ENCODE data around the gene TRMT5.
A peak's percentile ranks its signal among the peaks of the same experiment; 100 is the strongest.

The TRMT5 gene

DNA sequence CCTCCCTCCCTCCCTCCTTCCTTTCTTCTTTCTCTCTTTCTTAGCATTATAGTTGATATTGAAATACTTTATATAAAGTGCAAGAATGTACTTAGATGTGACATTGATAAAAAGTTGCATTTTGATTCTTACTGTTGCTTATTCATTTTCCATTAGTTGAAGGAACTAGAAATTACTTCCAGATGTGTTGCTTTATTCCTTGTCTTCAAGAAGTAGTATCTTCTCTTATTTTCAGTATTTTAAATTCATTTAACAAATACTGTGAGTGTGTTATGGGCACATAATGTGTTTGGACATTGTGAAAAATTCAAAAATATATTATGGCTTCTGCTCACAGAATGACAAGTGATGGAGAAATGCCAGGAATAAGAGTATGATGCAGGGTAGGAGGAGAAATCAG is 45.6 kb downstream of the TRMT5 start:
- Histone ChIP-seq H3K18ac (ENCODE audit: low read length) (no peak overlapping the region), H3K27me3 (ENCODE audit: control insufficient read depth in 3 of 3, insufficient read depth in 3 of 3, low read depth in 1 of 3, low read length in 3 of 3) (no peaks in the 10 kb centered on the region), H3K27ac (replicated peaks; ENCODE audit: low read length) (no peak overlapping the region), H2AK5ac (ENCODE audit: low read depth, low read length) (no peak overlapping the region), H2BK12ac (ENCODE audit: low read length) (no peak overlapping the region), H2AFZ (ENCODE audit: low read length) (no peak overlapping the region), H4K91ac (ENCODE audit: low read depth, low read length, poor library complexity) (no peak overlapping the region), H3K9ac (ENCODE audit: low read depth, low read length, poor library complexity) (no peak overlapping the region), H2BK120ac (ENCODE audit: low read depth, low read length) (no peak overlapping the region), H3K4ac (ENCODE audit: low read length) (no peak overlapping the region), H3K4me2 (ENCODE audit: insufficient read depth, low read length, poor library complexity, severe bottlenecking) (no peak overlapping the region), H3K23ac (ENCODE audit: low read depth, low read length, poor library complexity) (no peak overlapping the region), H3K4me1 (ENCODE audit: control insufficient read depth in 2 of 2, insufficient read depth in 1 of 2, low read depth in 1 of 2, low read length in 2 of 2) (peaks cover 3 to 4% of the 10 kb centered on the region in 2 donors), H2BK5ac (ENCODE audit: low read length) (no peak overlapping the region), H3K79me1 (ENCODE audit: low read depth, low read length) (peaks cover 3% of the 10 kb centered on the region), H3K4me3 (ENCODE audit: low read length in 2 of 2) (no peak overlapping the region), H3K9me3 (replicated peaks in 1 of 2; ENCODE audit: control insufficient read depth in 2 of 2, insufficient read depth in 1 of 2, low read depth in 1 of 2, low read length in 2 of 2) (no peaks in the 10 kb centered on the region), H3K14ac (ENCODE audit: low read length) (no peak overlapping the region), H3K36me3 (replicated peaks in 1 of 2; ENCODE audit: control insufficient read depth in 2 of 2, insufficient read depth in 2 of 2, low read length in 2 of 2) (no peaks in the 10 kb centered on the region), H2BK15ac (ENCODE audit: low read length) (no peak overlapping the region), H4K8ac (ENCODE audit: low read depth, low read length) (no peak overlapping the region)
- DNase-seq (ENCODE audit: low spot score), result no peak

- Histone ChIP-seq H3K4me2 (ENCODE audit: insufficient read depth, low read length, poor library complexity, severe bottlenecking) (no peak overlapping the region), H3K4me3 (ENCODE audit: low read length in 2 of 2) (no peak overlapping the region), H3K18ac (ENCODE audit: low read length) (no peak overlapping the region), H3K9ac (ENCODE audit: low read depth, low read length, poor library complexity) (no peak overlapping the region), H2AFZ (ENCODE audit: low read length) (no peak overlapping the region), H3K4ac (ENCODE audit: low read length) (no peak overlapping the region), H3K4me1 (ENCODE audit: control insufficient read depth in 2 of 2, insufficient read depth in 1 of 2, low read depth in 1 of 2, low read length in 2 of 2) (peaks cover 3 to 4% of the 10 kb centered on the region in 2 donors), H2BK120ac (ENCODE audit: low read depth, low read length) (no peak overlapping the region), H2BK15ac (ENCODE audit: low read length) (no peak overlapping the region), H4K8ac (ENCODE audit: low read depth, low read length) (no peak overlapping the region), H2AK5ac (ENCODE audit: low read depth, low read length) (no peak overlapping the region), H2BK12ac (ENCODE audit: low read length) (no peak overlapping the region), H3K27ac (replicated peaks; ENCODE audit: low read length) (no peak overlapping the region), H3K23ac (ENCODE audit: low read depth, low read length, poor library complexity) (no peak overlapping the region), H3K36me3 (replicated peaks in 1 of 2; ENCODE audit: control insufficient read depth in 2 of 2, insufficient read depth in 2 of 2, low read length in 2 of 2) (no peaks in the 10 kb centered on the region), H3K27me3 (ENCODE audit: control insufficient read depth in 3 of 3, insufficient read depth in 3 of 3, low read depth in 1 of 3, low read length in 3 of 3) (no peaks in the 10 kb centered on the region), H3K79me1 (ENCODE audit: low read depth, low read length) (peaks cover 3% of the 10 kb centered on the region), H3K9me3 (replicated peaks in 1 of 2; ENCODE audit: control insufficient read depth in 2 of 2, insufficient read depth in 1 of 2, low read depth in 1 of 2, low read length in 2 of 2) (no peaks in the 10 kb centered on the region), H4K91ac (ENCODE audit: low read depth, low read length, poor library complexity) (no peak overlapping the region), H3K14ac (ENCODE audit: low read length) (no peak overlapping the region), H2BK5ac (ENCODE audit: low read length) (no peak overlapping the region)
- no peak for DNase-seq (ENCODE audit: low spot score)
- WGBS, 2 donors (ENCODE audit: extremely low coverage in 2 of 2, insufficient read length in 2 of 2, insufficient replicate concordance in 1 of 2), result no CpG with 5 or more reads among the region's 8 CpGs
These were observed 46.8 kb downstream of the TRMT5 start for GRCh38 chr14:60933920-60934655.

GRCh38 chr14:60931218-60931617 is 49.7 kb downstream of the TRMT5 start:
- Histone ChIP-seq H3K4ac (ENCODE audit: low read length) (no peak overlapping the region), H2BK12ac (ENCODE audit: low read length) (no peak overlapping the region), H3K9me3 (replicated peaks in 1 of 2; ENCODE audit: control insufficient read depth in 2 of 2, insufficient read depth in 1 of 2, low read depth in 1 of 2, low read length in 2 of 2) (no peaks in the 10 kb centered on the region), H2BK15ac (ENCODE audit: low read length) (no peak overlapping the region), H3K27me3 (ENCODE audit: control insufficient read depth in 3 of 3, insufficient read depth in 3 of 3, low read depth in 1 of 3, low read length in 3 of 3) (no peaks in the 10 kb centered on the region), H3K4me1 (ENCODE audit: control insufficient read depth in 2 of 2, insufficient read depth in 1 of 2, low read depth in 1 of 2, low read length in 2 of 2) (peaks cover 3 to 4% of the 10 kb centered on the region in 2 donors), H4K8ac (ENCODE audit: low read depth, low read length) (no peak overlapping the region), H3K36me3 (replicated peaks in 1 of 2; ENCODE audit: control insufficient read depth in 2 of 2, insufficient read depth in 2 of 2, low read length in 2 of 2) (no peaks in the 10 kb centered on the region), H3K4me2 (ENCODE audit: insufficient read depth, low read length, poor library complexity, severe bottlenecking) (no peak overlapping the region), H3K4me3 (ENCODE audit: low read length in 2 of 2) (no peak overlapping the region), H3K9ac (ENCODE audit: low read depth, low read length, poor library complexity) (no peak overlapping the region), H2BK5ac (ENCODE audit: low read length) (no peak overlapping the region), H3K14ac (ENCODE audit: low read length) (no peak overlapping the region), H4K91ac (ENCODE audit: low read depth, low read length, poor library complexity) (no peak overlapping the region), H2BK120ac (ENCODE audit: low read depth, low read length) (no peak overlapping the region), H3K18ac (ENCODE audit: low read length) (no peak overlapping the region), H3K79me1 (ENCODE audit: low read depth, low read length) (peaks cover 3% of the 10 kb centered on the region), H2AFZ (ENCODE audit: low read length) (no peak overlapping the region), H2AK5ac (ENCODE audit: low read depth, low read length) (no peak overlapping the region), H3K27ac (replicated peaks; ENCODE audit: low read length) (peak overlapping the region; percentile 26), H3K23ac (ENCODE audit: low read depth, low read length, poor library complexity) (no peak overlapping the region)
- peak; percentile 26 for DNase-seq (ENCODE audit: low spot score)
- WGBS, 2 donors (ENCODE audit: extremely low coverage in 2 of 2, insufficient read length in 2 of 2, insufficient replicate concordance in 1 of 2), result no CpG with 5 or more reads among the region's 1 CpG

DNA sequence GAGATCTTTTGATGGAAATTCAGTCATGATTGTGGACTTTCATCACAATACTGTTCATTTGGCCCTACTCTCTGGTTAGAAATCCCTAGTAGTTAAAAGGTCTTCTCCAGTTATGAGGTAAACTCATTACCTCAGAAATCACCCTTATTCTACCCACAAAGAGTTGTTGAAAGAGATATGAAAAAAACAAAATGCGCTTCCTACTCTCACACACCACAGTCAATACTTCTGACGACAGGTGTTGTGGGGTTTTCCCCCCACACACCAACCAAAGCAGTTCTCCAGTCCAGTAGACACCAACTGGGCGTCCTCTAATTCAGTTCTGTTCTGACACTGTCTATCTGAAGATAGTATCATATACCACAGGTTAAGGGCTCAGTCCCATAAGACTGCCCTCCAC is 54.9 kb downstream of the TRMT5 start:
- Histone ChIP-seq H2BK120ac (ENCODE audit: low read depth, low read length) (no peak overlapping the region), H3K36me3 (replicated peaks in 1 of 2; ENCODE audit: control insufficient read depth in 2 of 2, insufficient read depth in 2 of 2, low read length in 2 of 2) (no peaks in the 10 kb centered on the region), H3K18ac (ENCODE audit: low read length) (no peak overlapping the region), H2BK15ac (ENCODE audit: low read length) (no peak overlapping the region), H3K4ac (ENCODE audit: low read length) (no peak overlapping the region), H3K14ac (ENCODE audit: low read length) (no peak overlapping the region), H2BK12ac (ENCODE audit: low read length) (no peak overlapping the region), H3K27me3 (ENCODE audit: control insufficient read depth in 3 of 3, insufficient read depth in 3 of 3, low read depth in 1 of 3, low read length in 3 of 3) (no peaks in the 10 kb centered on the region), H2AK5ac (ENCODE audit: low read depth, low read length) (no peak overlapping the region), H2AFZ (ENCODE audit: low read length) (no peak overlapping the region), H4K8ac (ENCODE audit: low read depth, low read length) (no peak overlapping the region), H3K9me3 (replicated peaks in 1 of 2; ENCODE audit: control insufficient read depth in 2 of 2, insufficient read depth in 1 of 2, low read depth in 1 of 2, low read length in 2 of 2) (no peaks in the 10 kb centered on the region), H3K4me2 (ENCODE audit: insufficient read depth, low read length, poor library complexity, severe bottlenecking) (no peak overlapping the region), H2BK5ac (ENCODE audit: low read length) (no peak overlapping the region), H3K27ac (replicated peaks; ENCODE audit: low read length) (no peak overlapping the region), H4K91ac (ENCODE audit: low read depth, low read length, poor library complexity) (no peak overlapping the region), H3K9ac (ENCODE audit: low read depth, low read length, poor library complexity) (no peak overlapping the region), H3K23ac (ENCODE audit: low read depth, low read length, poor library complexity) (no peak overlapping the region), H3K4me3 (ENCODE audit: low read length in 2 of 2) (no peak overlapping the region), H3K79me1 (ENCODE audit: low read depth, low read length) (no peaks in the 10 kb centered on the region), H3K4me1 (ENCODE audit: control insufficient read depth in 2 of 2, insufficient read depth in 1 of 2, low read depth in 1 of 2, low read length in 2 of 2) (peaks cover 0 to 1% of the 10 kb centered on the region in 2 donors)
- WGBS, 2 donors (ENCODE audit: extremely low coverage in 2 of 2, insufficient read length in 2 of 2, insufficient replicate concordance in 1 of 2), result no CpG with 5 or more reads among the region's 3 CpGs
- no peak for DNase-seq (ENCODE audit: low spot score)

Data from neuronal stem cell (in vitro differentiated cells).